OCI-LY3 (cell line): Measurements from ENCODE around the gene MARK2.

Experiments used
- H2AFZ ChIP-seq: fragments of 200-600, 300-600 bp; shearing (Covaris generic); 2 replicates; pipeline ENCODE4 v1.6.0; 2014; ENCODE audit warnings: antibody characterized with exemption, low read depth, low read length
- H3K27ac ChIP-seq: fragments of 200-600, 300-600 bp; sonication (generic); 2 replicates; pipeline ENCODE4 v1.5.1; 2014; ENCODE audit warnings: mild to moderate bottlenecking, low read length, moderate library complexity, mixed read lengths
- H3K27me3 ChIP-seq: fragments of 200-600, 300-600 bp; sonication (generic); 2 replicates; pipeline ENCODE4 v1.6.1; 2014; ENCODE audit warnings: low read depth, low read length, mixed read lengths
- H3K36me3 ChIP-seq: fragments of 200-600, 300-600 bp; sonication (generic); replicated peaks from 2 replicates; pipeline ENCODE3; 2014; ENCODE audit warnings: low read depth, low read length, mixed read lengths
- H3K4me1 ChIP-seq: fragments of 300-600, 200-600 bp; sonication (generic); 2 replicates; pipeline ENCODE4 v1.6.1; 2014; ENCODE audit warnings: low read length, mixed read lengths
- H3K4me2 ChIP-seq: fragments of 200-600, 300-600 bp; sonication (generic); 2 replicates; pipeline ENCODE4 v1.6.1; 2014; ENCODE audit warnings: low read length, mixed read lengths
- H3K4me3 ChIP-seq: fragments of 300-600, 200-600 bp; sonication (generic); 2 replicates; pipeline ENCODE4 v1.5.1; 2014; ENCODE audit warnings: antibody characterized with exemption, mild to moderate bottlenecking, low read length, moderate library complexity
- H3K79me2 ChIP-seq: fragments of 300-600, 200-600 bp; shearing (Covaris generic); 2 replicates; pipeline ENCODE4 v1.6.1; 2014; ENCODE audit warnings: mild to moderate bottlenecking, low read length, mixed read lengths
- H3K9ac ChIP-seq: fragments of 300-600, 200-600 bp; shearing (Covaris generic); 2 replicates; pipeline ENCODE4 v1.6.0; 2014; ENCODE audit warnings: mild to moderate bottlenecking, low read length, moderate library complexity
- H3K9me3 ChIP-seq: fragments of 200-600, 300-600 bp; shearing (Covaris generic); 2 replicates; pipeline ENCODE4 v1.6.1; 2014; ENCODE audit warnings: low read length, mixed read lengths; ENCODE audit not compliant: insufficient read depth
- H4K20me1 ChIP-seq: fragments of 200-600, 300-600 bp; sonication (generic); 2 replicates; pipeline ENCODE4 v1.6.1; 2016; ENCODE audit warnings: low read length, mixed read lengths; ENCODE audit not compliant: insufficient read depth
- EZH2phosphoT487 ChIP-seq: fragments of 200-600 bp; shearing (Covaris generic); IDR thresholded peaks from 2 replicates; pipeline ENCODE4 v1.6.1; 2018; ENCODE audit warnings: antibody characterized with exemption, mixed run types, low read depth
- TF ChIP-seq, protein P1 (sequence below): fragments of 200-600, 300-600 bp; sonication (generic); IDR thresholded peaks from 2 replicates; pipeline ENCODE4 v1.5.1; 2014; ENCODE audit warnings: antibody characterized with exemption, low read length, low read depth

Gene MARK2

DNA sequence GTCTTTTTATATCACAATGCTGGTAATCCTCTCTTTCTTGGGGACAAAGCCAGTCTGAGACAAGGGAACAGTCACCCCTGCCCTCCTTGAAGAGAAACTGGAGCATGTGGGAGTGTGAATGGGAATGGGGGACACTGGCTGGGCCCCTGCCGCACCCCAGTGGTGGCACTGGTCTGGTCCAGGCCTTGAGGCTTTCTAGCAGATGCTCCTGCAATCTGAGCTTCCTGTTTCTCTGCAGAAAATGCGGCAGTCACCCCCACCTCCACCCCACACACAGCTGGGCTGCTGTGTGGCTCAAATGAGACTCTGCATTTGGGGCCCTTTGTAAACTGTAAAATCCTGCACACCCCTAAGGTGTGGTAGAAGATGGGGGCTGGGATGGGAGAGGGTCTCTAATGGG is 6.6 kb upstream of the MARK2 start:
- Histone ChIP-seq H3K4me1 (peaks cover under 1% of the 10 kb centered on the region), H3K27ac (no peak overlapping the region), H3K4me2 (no peak overlapping the region), H3K4me3 (no peak overlapping the region), H3K36me3 (peaks cover 8% of the 10 kb centered on the region), H3K9ac (no peak overlapping the region), H3K9me3 (no peaks in the 10 kb centered on the region), H3K27me3 (no peaks in the 10 kb centered on the region), H2AFZ (no peak overlapping the region), H4K20me1 (no peaks in the 10 kb centered on the region), H3K79me2 (no peaks in the 10 kb centered on the region)
- TF ChIP-seq, protein P1, sequence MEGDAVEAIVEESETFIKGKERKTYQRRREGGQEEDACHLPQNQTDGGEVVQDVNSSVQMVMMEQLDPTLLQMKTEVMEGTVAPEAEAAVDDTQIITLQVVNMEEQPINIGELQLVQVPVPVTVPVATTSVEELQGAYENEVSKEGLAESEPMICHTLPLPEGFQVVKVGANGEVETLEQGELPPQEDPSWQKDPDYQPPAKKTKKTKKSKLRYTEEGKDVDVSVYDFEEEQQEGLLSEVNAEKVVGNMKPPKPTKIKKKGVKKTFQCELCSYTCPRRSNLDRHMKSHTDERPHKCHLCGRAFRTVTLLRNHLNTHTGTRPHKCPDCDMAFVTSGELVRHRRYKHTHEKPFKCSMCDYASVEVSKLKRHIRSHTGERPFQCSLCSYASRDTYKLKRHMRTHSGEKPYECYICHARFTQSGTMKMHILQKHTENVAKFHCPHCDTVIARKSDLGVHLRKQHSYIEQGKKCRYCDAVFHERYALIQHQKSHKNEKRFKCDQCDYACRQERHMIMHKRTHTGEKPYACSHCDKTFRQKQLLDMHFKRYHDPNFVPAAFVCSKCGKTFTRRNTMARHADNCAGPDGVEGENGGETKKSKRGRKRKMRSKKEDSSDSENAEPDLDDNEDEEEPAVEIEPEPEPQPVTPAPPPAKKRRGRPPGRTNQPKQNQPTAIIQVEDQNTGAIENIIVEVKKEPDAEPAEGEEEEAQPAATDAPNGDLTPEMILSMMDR, result no peak
- TF ChIP-seq EZH2phosphoT487, result no peak

- peaks cover 4% of the 10 kb centered on the region for H3K36me3 ChIP-seq
- TF ChIP-seq, protein P1, result no peak
- TF ChIP-seq EZH2phosphoT487, result no peak
- H4K20me1 ChIP-seq, result no peaks in the 10 kb centered on the region
Measured at GRCh38 chr11:63833048-63833447, 5.9 kb upstream of the MARK2 start.

GRCh38 chr11:63834535-63835157 is 4.3 kb upstream of the MARK2 start:
- Histone ChIP-seq H2AFZ (no peak overlapping the region), H3K27ac (no peak overlapping the region), H3K4me2 (no peak overlapping the region), H3K79me2 (peaks cover 7% of the 10 kb centered on the region), H3K36me3 (no peaks in the 10 kb centered on the region), H3K27me3 (no peaks in the 10 kb centered on the region), H4K20me1 (no peaks in the 10 kb centered on the region; the same call in 1 of the 2 replicates), H3K9ac (no peak overlapping the region), H3K4me3 (no peak overlapping the region), H3K4me1 (peaks cover 11% of the 10 kb centered on the region), H3K9me3 (no peaks in the 10 kb centered on the region)
- TF ChIP-seq, protein P1, result no peak
- no peak for TF ChIP-seq EZH2phosphoT487

More at GRCh38 chr11:63833048-63833447, 5.9 kb upstream of the MARK2 start:
- Histone ChIP-seq H3K9ac (no peak overlapping the region), H3K79me2 (no peaks in the 10 kb centered on the region), H3K4me3 (no peak overlapping the region), H3K27me3 (no peaks in the 10 kb centered on the region), H3K4me1 (peaks cover 8% of the 10 kb centered on the region), H3K4me2 (no peak overlapping the region), H3K27ac (no peak overlapping the region), H2AFZ (no peak overlapping the region), H3K9me3 (no peaks in the 10 kb centered on the region)

DNA sequence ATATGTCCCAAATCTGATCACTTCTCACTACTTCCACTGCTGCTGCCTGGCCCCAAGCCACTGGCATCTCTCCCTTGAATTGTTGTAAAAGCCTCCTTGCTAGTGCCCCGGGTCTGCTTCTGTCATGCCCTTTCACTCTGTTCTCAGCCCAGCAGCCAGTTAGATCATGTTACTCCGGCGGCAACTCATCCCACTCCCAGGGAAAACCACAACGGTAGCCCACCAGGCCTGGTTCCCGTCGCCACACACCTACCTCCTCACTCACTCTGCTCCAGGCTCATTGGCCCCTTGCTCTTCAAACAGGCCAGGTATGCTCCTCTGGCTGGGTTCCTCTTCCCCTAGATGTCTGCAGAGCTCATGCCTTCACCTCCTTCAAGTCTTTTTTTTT is 3.8 kb upstream of the MARK2 start:
- TF ChIP-seq, protein P1, result no peak
- TF ChIP-seq EZH2phosphoT487, result no peak
- Histone ChIP-seq H3K36me3 (peaks cover under 1% of the 10 kb centered on the region), H3K27me3 (no peaks in the 10 kb centered on the region)

More for the DNA sequence above, 3.8 kb upstream of the MARK2 start:
- H3K4me2 ChIP-seq, result no peak overlapping the region
- no peaks in the 10 kb centered on the region for H3K9me3 ChIP-seq
- no peak overlapping the region for H2AFZ ChIP-seq
- no peak overlapping the region for H3K4me3 ChIP-seq
- peaks cover 12% of the 10 kb centered on the region for H3K79me2 ChIP-seq
- H4K20me1 ChIP-seq, result peaks cover 5% of the 10 kb centered on the region
- peaks cover 11% of the 10 kb centered on the region for H3K4me1 ChIP-seq
- H3K27ac ChIP-seq, result no peak overlapping the region
- no peak overlapping the region for H3K9ac ChIP-seq
